ENCODE measurements around the gene GRK6. TPM values are rescaled to one million over a fixed set of nuclear protein-coding genes. Genes with fewer than 3 reads are reported as not detected.
A peak's percentile ranks its signal among the peaks of the same experiment; 100 is the strongest.

GRK6 gene
- total and polyA plus RNA-seq, 9 of the 15 experiments (the other 6 are each of a cell fraction or from before 2014, with no cell fraction given) = 0.63 to 122 (median 44.5) TPM

GRCh38 chr5:177403792-177404640, 22.5 kb upstream of the GRK6 start (continued):
- TF ChIP-seq, protein P1, sequence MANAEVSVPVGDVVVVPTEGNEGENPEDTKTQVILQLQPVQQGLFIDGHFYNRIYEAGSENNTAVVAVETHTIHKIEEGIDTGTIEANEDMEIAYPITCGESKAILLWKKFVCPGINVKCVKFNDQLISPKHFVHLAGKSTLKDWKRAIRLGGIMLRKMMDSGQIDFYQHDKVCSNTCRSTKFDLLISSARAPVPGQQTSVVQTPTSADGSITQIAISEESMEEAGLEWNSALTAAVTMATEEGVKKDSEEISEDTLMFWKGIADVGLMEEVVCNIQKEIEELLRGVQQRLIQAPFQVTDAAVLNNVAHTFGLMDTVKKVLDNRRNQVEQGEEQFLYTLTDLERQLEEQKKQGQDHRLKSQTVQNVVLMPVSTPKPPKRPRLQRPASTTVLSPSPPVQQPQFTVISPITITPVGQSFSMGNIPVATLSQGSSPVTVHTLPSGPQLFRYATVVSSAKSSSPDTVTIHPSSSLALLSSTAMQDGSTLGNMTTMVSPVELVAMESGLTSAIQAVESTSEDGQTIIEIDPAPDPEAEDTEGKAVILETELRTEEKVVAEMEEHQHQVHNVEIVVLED (CRISPR knock-in tag; IDR thresholded peaks at IDR 0.05) = peak; percentile 53; the same call in 1 of the 2 replicates
- no peak for TF ChIP-seq GATA2 (CRISPR knock-in tag; IDR thresholded peaks at IDR 0.05)
- no peak for TF ChIP-seq ZSCAN32 (CRISPR knock-in tag; IDR thresholded peaks at IDR 0.05)
- peak; percentile 59 for TF ChIP-seq SIN3B (IDR thresholded peaks at IDR 0.05; ENCODE audit: low read depth)
- TF ChIP-seq TCF15 (CRISPR knock-in tag; IDR thresholded peaks at IDR 0.05) = no peak
- peak; percentile 73 for TF ChIP-seq RBM22 (IDR thresholded peaks at IDR 0.05; ENCODE audit: low read depth, low read length, poor library complexity, severe bottlenecking)
- TF ChIP-seq CHD4 (IDR thresholded peaks at IDR 0.05; ENCODE audit: insufficient read depth, insufficient replicate concordance, low read depth, low read length, poor library complexity, severe bottlenecking) = no peak
- no peak for TF ChIP-seq PTTG1 (tag; IDR thresholded peaks at IDR 0.05; ENCODE audit: low read depth)
- TF ChIP-seq FUS (optimal IDR thresholded peaks at IDR 0.05; ENCODE audit: low read depth, low read length) = peak; percentile 97
- peak; percentile 67 for TF ChIP-seq ZNF12 (CRISPR knock-in tag; IDR thresholded peaks at IDR 0.05)
- TF ChIP-seq ELF2 (CRISPR knock-in tag; IDR thresholded peaks at IDR 0.05) = 0 out of 2 replicates have a peak, but pooled peaks have one; percentile 25
- TF ChIP-seq ARNT (IDR thresholded peaks at IDR 0.05) = no peak
- peak; percentile 85 for TF ChIP-seq KLF13 (tag; IDR thresholded peaks at IDR 0.05; ENCODE audit: borderline replicate concordance, low read depth)
- 0 out of 2 replicates have a peak, but pooled peaks have one; percentile 64 for TF ChIP-seq ZNF124 (CRISPR knock-in tag; IDR thresholded peaks at IDR 0.05)
- TF ChIP-seq TAF15 (IDR thresholded peaks at IDR 0.05; ENCODE audit: low read depth, low read length) = no peak
- no peak for TF ChIP-seq BCL6 (CRISPR knock-in tag; IDR thresholded peaks at IDR 0.05)
- no peak for TF ChIP-seq FOXA1 (IDR thresholded peaks at IDR 0.05; ENCODE audit: borderline replicate concordance)
- TF ChIP-seq SAFB2 (IDR thresholded peaks at IDR 0.05; ENCODE audit: borderline replicate concordance, low read depth, low read length, severe bottlenecking) = no peak
- peak; percentile 52; the same call in 1 of the 2 replicates for TF ChIP-seq ZNF764 (CRISPR knock-in tag; IDR thresholded peaks at IDR 0.05; ENCODE audit: low read depth)
- no peak for TF ChIP-seq NFE2L1 (tag; IDR thresholded peaks at IDR 0.05; ENCODE audit: borderline replicate concordance, low read depth)
- peak; percentile 64; the same call in 1 of the 2 replicates for TF ChIP-seq ZNF121 (CRISPR knock-in tag; conservative IDR thresholded peaks at IDR 0.05)
- TF ChIP-seq MXI1 (IDR thresholded peaks at IDR 0.05; ENCODE audit: low read depth, low read length) = peak; percentile 75; the same call in 1 of the 2 replicates
- no peak for TF ChIP-seq MCM2 (IDR thresholded peaks at IDR 0.05; ENCODE audit: low read depth)
- TF ChIP-seq MYBL2 (IDR thresholded peaks at IDR 0.05; ENCODE audit: low read depth) = no peak
- TF ChIP-seq MYBL2 (CRISPR knock-in tag; IDR thresholded peaks at IDR 0.05; ENCODE audit: borderline replicate concordance) = no peak
- TF ChIP-seq ELF4 (CRISPR knock-in tag; IDR thresholded peaks at IDR 0.05) = peak; percentile 53; the same call in 1 of the 2 replicates
- no peak for TF ChIP-seq PTRF (tag; IDR thresholded peaks at IDR 0.05)
- TF ChIP-seq EGR1 (conservative IDR thresholded peaks at IDR 0.05) = 0 out of 2 replicates have a peak, but pooled peaks have one; percentile 5

Data from K562 (cell line).